GM18507 (cell line): Measurements from ENCODE around the gene EDN2.

Experiments
- DNase-seq: peaks from one replicate; pipeline ENCODE4 v3.0.0; 2011; ENCODE audit warnings: low read depth; ENCODE audit not compliant: insufficient read length; ENCODE audit errors: extremely low spot score
- FAIRE-seq: peaks from 2 replicates; lab custom pipeline; 2011; peaks lifted over from hg19 to GRCh38; lab: Jason Lieb, UNC

EDN2 gene

DNA sequence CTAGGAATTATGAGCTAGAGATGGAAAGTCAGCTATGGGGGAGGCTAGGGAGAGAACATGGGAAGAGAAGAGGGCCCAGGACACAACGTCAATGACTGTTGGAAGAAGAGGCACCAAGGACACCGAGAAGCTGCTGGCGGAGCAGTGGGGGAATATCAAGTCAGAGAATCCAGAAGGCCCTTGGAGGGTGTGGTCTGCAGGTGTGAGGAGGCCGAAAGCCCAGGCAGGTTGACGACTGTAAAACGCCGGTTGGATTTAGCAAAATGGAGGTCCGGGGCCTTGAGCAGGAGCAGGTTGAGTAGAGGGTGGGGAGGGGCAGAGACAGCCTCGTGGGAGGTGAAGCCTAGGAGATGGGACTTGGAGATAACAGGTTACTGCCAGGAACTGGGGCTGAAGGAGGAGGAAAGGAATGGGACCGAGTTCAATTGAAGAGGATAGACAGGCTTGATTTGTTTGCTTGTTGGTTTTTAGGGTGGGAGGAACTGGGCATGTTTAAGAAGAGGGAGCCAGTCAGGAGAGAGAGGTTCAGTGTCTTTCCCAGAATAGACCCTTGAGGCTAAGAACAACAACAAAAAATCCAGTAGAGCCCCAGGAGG is 35.1 kb downstream of the EDN2 start:
- FAIRE-seq (no peak), DNase-seq (no peak)

DNA sequence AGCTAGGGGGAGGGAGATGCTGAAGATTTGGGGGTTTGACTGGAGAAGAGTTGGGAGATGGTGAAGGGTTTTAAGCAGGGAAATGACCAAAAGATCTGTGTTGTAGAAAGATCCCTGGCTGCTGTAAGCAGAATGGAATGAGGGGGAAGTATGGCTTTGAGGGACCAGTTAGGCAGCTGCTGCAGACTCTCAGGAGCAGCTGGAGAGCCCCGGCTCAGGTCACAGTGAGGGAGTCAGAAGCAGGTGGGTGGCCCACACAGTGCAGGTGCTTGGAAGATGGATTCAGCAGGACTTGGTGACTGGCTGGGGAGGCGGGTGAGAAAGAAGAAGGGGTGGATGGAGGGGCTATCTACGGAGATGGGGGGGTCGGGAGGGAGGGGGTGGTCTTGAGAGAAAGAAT is 35.7 kb downstream of the EDN2 start:
- DNase-seq, result no peak
- FAIRE-seq, result no peak

- no peak for FAIRE-seq
These were observed 36.3 kb downstream of the EDN2 start for GRCh38 chr1:41447995-41448770.

DNA sequence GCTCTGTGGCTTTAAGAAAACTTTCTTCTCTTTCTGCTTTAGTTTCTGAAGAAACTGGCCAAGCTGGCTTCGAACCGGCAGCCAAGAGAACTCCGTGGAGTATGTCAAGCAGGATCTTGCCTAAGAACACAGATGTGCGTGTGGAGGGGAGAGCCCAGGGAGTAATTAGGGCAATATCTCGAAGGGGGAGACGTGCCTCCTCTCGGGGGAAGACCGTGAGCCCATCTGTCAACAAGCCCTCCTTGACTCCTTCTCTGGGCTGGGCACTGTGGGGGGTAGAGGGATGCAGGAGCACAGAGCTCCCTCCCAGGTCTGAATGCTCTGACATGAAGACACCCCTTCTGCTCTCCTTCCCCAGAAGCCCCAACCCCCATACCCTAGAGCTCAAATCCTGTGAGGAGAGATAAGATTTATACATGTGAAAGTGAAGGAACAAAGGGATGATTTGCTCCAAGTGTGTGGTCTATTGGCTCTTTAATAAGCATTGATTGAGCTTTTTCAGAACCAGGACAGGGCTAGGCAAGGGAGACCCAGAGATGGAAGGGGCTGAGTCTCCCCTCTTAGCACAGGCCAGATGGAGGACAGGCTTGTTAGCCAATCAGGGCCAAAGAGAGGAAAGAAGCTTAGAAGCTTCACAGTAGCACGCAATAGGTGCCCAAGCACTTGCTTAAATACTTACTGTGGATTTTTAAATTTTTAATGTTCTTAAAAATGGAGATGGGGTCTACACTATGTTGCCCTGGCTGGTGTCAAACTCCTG is 37.5 kb downstream of the EDN2 start:
- DNase-seq (no peak), FAIRE-seq (no peak)

More at GRCh38 chr1:41447995-41448770, 36.3 kb downstream of the EDN2 start:
- no peak for DNase-seq

GRCh38 chr1:41444785-41445184 is 39.7 kb downstream of the EDN2 start:
- DNase-seq (no peak), FAIRE-seq (no peak)

DNA sequence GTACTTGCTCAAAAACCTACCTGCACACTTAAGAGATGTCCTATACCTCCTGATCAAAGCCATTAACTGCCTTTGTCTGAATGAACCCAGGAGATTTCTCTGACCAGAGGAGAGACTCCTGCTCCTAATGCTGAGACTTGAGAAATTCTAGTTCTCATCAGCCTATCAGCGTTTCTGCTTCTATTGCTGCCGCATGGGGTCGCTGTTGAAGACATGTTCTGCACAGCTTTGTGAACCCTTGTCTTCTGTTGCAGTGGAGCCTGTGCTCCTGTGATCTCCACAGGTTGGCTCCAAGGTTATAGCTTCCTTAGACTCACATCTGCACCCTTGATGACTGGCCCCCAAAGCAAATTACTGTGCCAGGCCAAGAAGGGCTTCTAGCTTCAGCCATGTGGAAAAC is 40.2 kb downstream of the EDN2 start:
- DNase-seq, result no peak
- FAIRE-seq, result no peak

GRCh38 chr1:41442697-41443251 is 41.7 kb downstream of the EDN2 start:
- FAIRE-seq (no peak), DNase-seq (no peak)

- DNase-seq (no peak), FAIRE-seq (no peak)
These were observed 44.0 kb downstream of the EDN2 start for GRCh38 chr1:41440321-41441085.

- FAIRE-seq, result no peak
- no peak for DNase-seq
These were observed 45.2 kb downstream of the EDN2 start for GRCh38 chr1:41439234-41439633.

GRCh38 chr1:41438711-41439110 is 45.8 kb downstream of the EDN2 start:
- no peak for DNase-seq

GRCh38 chr1:41437011-41437355 is 47.5 kb downstream of the EDN2 start:
- FAIRE-seq, result no peak
- no peak for DNase-seq

More at GRCh38 chr1:41438711-41439110, 45.8 kb downstream of the EDN2 start:
- FAIRE-seq, result no peak

DNA sequence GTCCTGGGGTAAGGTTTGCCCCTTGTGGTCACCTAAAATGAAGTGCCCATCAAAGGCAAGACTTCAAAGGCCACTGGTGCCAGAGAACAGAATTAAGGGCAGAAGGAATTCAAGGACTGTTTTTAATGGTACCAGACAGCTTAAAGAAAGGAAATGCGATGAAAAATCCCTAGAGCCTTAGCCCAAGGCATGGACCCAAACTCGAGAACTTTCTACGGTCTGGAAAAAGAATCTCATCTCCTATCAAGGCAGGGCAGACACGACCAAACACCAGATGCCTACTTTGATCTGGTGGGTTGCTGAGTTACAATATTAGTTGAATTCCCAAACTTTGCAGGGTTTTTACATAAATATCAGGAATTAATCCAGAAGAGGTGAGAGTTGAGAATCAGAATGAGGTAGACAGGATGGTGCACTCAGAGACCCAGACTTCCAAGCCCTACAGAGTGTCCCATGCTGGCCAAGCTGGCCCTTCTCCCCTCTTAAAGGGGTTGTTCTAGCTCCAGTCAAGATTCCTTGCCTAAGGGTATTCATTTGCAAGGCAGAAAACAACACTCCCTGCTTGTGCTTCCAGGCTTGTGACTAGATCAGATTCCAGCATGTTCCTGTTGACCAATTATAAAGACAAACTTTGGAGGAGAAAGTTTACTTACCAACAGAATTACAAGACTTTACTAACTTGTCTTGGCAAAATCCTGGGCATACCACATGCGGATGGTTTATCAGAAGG is 48.0 kb downstream of the EDN2 start:
- no peak for FAIRE-seq
- no peak for DNase-seq

GRCh38 chr1:41435570-41436178 is 48.8 kb downstream of the EDN2 start:
- DNase-seq (no peak), FAIRE-seq (no peak)

DNA sequence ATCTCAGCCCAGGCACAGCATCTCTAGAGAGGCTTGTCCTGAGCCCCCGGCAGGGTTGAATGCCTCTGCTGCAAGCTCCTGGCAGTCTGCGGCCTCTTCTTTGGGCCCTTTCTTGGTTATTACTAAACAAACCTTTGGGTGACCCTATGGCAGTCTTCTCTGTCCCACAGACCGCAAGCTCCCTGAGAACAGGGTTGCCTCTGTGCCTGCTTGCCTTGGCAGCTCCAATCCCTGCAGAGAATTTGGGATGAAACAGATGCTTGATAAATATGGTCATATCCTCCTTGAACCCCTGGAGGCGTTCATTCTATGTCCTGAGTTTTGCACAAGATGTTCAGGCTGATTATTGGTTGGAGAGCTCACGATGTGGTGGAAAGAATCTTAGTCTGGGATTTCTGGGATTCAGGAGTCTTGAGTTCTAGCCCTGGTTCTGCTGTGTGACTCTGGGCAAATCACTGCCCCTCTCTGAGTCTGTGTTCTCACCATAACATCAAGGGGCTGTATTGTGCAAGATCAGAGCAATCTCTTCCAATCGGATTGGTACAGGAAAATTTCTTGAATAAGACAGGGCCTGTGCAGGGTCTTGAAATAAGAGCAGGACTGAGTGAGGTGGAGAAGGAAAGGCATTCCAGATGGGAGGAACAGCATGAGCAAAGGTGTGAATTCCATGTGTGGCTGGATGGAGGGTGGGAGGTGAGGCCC is 49.6 kb downstream of the EDN2 start:
- FAIRE-seq (no peak), DNase-seq (no peak)

DNA sequence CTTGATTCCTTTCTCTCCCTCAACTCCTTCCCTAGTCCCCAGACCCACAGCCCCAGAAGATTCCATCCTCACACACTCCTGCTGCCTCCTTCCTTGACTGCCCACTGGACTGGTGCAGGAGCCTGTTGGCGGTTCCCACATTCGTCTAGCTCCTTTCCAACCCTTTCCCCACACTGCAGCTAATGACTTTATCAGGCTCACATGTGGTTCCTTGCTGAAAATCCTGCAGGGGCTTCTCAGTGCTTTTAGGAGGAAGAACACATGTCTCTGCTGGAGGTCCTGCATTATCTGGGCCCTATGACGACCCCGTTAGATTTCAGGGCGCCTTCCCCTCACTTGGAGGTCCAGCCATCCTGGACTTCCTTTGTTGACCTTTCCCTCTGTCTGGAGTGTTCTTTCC is 50.2 kb downstream of the EDN2 start:
- DNase-seq (no peak), FAIRE-seq (no peak)

GRCh38 chr1:41433501-41433900 is 51.0 kb downstream of the EDN2 start:
- FAIRE-seq (no peak), DNase-seq (no peak)

GRCh38 chr1:41432481-41433280 is 51.8 kb downstream of the EDN2 start:
- peak; percentile 67 for DNase-seq
- FAIRE-seq, result peak; percentile 76
